GM19397 (cell line): Measurements from ENCODE around the gene TOR1AIP2.
"Not testable (repeated sequence)": the region's sequence is repeated elsewhere in the genome, so short reads cannot be mapped to it uniquely, and the experiment has no call there.

ENCODE experiments used
- ATAC-seq: cut with Tn5 transposase; IDR thresholded peaks from one replicate; pipeline ENCODE4 v1.9.1; 2021; ENCODE audit warnings: mild to moderate bottlenecking, moderate library complexity; ENCODE audit not compliant: unreplicated experiment

TOR1AIP2 gene

DNA sequence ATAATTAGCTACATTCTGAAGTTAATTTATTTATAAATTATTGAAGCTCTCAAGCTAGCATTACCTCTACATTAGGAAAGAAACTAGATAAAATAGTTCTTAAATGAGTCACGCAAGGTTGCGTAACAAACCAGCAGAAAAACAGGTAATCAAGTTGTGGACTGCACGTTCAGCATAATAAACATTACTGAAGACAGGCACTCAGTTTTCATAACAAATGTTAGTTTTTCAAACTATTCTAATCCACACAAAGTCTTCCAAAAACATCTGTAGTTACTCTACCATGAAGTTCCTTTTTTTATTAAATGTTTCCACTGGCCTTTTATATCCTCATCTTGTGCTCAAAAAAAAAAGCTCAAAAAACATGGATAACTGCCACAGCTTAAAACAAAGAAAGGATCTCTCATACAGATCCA, 1.3 kb downstream of the TOR1AIP2 start:
- ATAC-seq, result no peak

DNA sequence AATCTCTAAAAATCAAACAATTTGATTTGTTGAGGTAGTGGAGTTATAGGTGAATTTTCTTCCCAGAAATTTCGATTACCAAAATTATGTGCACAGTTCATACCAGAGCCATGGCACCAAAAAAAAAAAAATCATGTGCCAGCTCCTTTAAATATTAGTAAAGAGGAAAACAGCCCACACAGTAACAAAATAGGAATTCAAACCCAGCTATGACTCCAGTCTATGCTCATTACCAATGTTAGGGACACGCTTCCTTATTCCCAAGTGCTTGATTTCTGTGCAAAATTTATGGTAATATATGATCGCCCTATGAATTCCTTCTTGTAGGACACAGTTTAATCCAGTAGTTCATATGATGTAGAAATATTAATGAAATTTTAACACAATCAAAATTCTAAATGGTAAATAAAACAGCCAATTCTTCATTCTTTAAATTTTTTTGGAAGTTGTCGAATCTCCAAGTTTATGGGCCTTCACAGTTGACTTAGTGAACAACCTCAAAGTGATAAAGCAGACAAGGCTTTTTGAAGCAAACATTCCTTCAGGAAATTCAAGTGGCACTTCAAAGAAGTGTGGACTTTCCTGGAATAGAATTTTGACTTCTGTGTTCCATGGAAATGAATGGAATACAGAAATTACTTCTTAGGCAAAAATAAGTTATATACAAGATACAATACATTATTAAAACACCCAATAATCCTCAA, 1.9 kb downstream of the TOR1AIP2 start:
- no peak for ATAC-seq

DNA sequence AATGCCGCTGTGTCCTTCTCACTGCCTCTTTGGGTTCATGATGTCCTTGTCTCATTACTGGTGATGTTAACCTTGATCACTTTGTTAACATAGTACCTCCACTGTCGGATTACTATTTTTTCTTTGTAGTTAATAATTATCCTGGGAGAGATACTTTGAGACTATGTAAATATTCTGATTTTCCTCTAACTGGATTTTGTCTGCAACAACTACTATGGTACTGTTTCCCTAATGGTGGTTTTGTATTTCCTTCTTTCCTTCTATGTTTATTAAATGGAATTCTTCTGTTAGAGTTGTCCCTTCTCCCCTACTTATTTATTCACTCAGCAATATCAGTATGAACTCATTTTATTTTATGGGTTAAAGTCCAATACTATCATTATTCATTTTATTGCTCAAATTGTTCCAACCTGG, 4.2 kb downstream of the TOR1AIP2 start:
- ATAC-seq, result no peak

GRCh38 chr1:179872558-179872957, 5.0 kb downstream of the TOR1AIP2 start:
- ATAC-seq, result no peak

- ATAC-seq, result no peak
Measured at GRCh38 chr1:179871940-179872339, 5.7 kb downstream of the TOR1AIP2 start.

GRCh38 chr1:179870870-179871269, 6.7 kb downstream of the TOR1AIP2 start:
- ATAC-seq, result no peak

- ATAC-seq, result peak; percentile 75
Measured at GRCh38 chr1:179867493-179868330, 9.9 kb downstream of the TOR1AIP2 start.

GRCh38 chr1:179866616-179867015, 11.0 kb downstream of the TOR1AIP2 start:
- ATAC-seq, result no peak

- no peak for ATAC-seq
Measured at GRCh38 chr1:179865377-179865776, 12.2 kb downstream of the TOR1AIP2 start.

DNA sequence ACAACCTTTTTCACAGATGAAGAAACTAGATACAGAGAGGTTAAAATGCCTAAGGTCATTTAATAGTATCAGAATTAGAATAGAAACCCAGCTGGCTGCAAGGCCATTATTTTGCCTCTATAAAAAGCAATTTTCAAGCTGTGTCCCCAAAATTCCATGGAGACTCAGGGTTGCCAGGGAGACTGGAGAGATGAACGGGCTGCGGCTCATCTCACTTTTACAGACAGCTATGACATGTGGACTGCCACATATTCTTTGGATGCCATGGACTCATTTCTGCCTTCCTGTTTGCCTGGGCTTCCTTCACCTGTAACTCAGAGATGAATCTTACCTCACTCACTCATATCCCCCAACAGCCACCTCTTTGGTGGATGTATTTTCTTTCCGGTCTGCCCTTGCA, 17.0 kb downstream of the TOR1AIP2 start:
- no peak for ATAC-seq

- ATAC-seq, result no peak
Measured at GRCh38 chr1:179857009-179857408, 20.6 kb downstream of the TOR1AIP2 start.

- no peak for ATAC-seq
Measured at GRCh38 chr1:179856296-179856695, 21.3 kb downstream of the TOR1AIP2 start.

GRCh38 chr1:179855831-179856230, 21.8 kb downstream of the TOR1AIP2 start:
- ATAC-seq, result not testable (repeated sequence)

- no peak for ATAC-seq
Measured at GRCh38 chr1:179853102-179853501, 24.5 kb downstream of the TOR1AIP2 start.

DNA sequence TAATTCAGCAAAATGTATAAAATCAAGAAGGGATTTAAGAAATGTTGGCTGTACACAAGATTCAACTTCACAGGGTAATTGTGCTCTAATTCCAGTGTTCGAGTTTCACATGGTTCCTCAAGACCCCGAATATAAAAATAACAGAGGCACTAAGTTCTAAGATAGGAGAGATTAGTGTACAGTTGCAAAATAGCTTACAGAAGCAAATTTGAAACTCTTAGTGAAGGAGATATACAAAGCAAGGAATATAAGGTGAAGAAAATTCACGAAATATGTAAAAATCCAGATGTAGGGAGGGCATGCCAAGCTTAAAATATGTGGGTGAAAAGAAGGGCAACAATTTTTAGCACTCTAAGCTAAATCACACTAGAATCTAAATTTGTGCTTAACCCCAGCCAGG, 29.4 kb downstream of the TOR1AIP2 start:
- ATAC-seq, result no peak

DNA sequence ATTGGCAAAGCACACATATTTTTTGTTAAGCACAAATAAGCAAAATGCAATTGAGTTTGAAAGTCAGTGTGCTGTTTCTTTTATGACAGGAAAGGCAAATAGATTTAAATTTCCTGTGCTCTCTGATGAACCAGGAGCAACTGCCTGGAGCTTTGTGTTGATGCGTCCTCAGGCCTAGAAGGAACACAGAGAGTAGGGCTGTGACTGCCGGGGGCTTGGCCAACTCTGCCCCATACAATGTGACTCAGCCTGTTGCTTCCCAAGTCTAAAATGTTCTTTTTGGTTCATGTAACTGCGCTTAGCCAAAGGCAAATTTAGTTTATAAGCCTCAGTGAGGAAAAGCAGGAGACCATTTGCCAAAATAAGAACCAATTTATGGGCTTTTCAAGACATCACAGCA, 37.5 kb downstream of the TOR1AIP2 start:
- ATAC-seq, result no peak

- ATAC-seq, result not testable (repeated sequence)
Measured at GRCh38 chr1:179836686-179837445, 40.7 kb downstream of the TOR1AIP2 start.

DNA sequence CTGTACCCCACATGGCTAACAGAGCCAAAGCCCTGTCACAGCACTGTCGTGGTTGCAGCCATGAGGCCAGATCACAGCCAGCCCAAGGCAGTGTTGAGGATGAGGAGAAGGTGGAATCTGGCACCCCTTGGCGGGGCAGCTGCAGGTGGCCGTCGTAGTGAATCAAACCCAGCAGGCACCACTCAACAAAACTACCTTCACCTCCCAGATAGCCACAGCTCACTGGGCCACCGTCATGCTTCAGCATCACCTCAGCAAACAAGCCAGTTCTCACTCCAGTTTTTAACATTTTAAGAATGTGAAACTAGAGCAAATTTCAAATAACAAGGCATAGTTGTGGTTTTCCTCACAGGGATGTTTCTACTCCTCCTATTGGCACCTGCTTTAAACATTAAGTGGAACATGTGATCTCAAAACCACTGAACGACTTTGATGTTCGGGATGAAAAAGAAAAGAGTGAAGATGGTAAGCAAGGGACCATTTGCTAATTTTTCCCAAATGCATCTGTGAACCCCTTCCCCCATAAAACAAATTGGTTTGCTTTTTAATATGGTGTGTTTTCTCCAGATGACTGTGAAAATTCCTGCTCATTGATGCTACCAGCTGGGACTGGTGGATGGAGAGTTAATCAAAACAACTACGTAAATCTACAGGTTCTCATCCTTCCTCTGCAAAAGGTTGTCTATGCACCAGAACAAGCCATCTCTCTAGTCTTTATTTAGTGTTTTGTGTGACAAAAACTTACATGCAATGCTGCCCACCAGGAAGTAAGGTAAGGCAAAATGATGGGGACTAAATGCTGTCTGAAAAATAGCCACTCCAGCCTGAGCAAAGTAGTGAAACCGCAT, 45.5 kb downstream of the TOR1AIP2 start:
- no peak for ATAC-seq

GRCh38 chr1:179831225-179831624, 46.4 kb downstream of the TOR1AIP2 start:
- no peak for ATAC-seq

- no peak for ATAC-seq
Measured at GRCh38 chr1:179828554-179829110, 49.0 kb downstream of the TOR1AIP2 start.
